SHP77 (cell line): ENCODE measurements around the gene PAGE5.

ENCODE experiments used
- DNase-seq, 2 experiments: peaks; one replicate each; lab custom pipeline; 2025; lab: John Stamatoyannopoulos, UW

The PAGE5 gene, protein sequence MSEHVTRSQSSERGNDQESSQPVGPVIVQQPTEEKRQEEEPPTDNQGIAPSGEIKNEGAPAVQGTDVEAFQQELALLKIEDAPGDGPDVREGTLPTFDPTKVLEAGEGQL

DNA sequence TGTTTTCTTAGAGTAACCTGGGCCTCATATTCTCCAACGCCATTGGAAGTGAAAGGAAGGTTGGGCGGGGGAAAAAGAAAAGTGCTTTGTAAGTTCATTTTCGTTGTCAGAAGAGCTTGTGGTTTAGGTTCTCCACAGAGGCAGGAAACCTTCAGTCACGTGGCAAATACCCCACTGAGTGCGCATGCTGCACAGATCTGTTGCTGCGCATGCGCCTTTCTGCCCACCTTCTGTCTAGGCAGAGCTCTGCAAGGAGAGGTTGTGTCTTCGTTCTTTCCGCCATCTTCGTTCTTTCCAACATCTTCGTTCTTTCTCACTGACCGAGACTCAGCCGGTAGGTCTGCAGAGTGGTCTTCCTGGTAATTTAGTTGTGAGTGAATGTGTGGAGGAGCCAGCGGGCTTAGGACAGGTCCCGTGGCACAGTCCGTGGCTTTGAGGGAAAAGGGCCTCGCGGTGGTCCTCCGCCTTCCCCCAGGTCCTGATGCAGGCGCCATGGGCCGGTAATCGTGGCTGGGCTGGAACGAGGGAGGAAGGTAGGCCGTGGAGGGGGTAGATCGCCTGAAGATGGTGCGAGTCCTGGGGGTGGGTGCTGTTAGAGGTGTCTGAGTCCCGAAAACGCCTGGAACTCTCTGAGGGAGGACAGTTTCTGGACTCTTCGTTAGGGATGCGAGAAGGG is at the start of gene PAGE5:
PAGE5 (plus strand) TSS at position 228 of the 676 bp plus-strand sequence. CDS start 1,037 bp downstream, outside the sequence.
- DNase-seq = no peak

DNA sequence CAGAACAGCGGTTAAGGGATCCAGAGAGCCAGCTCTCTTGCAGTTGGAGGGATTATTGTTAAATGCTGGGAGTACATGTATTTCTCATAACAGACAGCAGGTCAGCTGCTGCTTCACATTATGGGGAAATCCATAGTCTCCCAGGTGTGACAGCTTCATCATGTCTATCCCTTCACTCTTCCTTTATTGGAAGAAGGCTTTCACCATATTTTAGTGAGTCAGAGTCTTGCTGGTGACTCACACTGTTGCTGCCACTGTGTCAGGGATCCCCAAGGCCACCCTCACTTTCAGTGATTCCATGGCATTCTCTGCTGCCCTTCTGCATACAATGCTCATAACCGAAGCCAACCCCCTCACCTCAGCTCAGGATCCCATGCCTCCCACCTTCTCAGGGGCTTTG is 32.9 kb upstream of the PAGE5 start:
- DNase-seq = no peak

DNA sequence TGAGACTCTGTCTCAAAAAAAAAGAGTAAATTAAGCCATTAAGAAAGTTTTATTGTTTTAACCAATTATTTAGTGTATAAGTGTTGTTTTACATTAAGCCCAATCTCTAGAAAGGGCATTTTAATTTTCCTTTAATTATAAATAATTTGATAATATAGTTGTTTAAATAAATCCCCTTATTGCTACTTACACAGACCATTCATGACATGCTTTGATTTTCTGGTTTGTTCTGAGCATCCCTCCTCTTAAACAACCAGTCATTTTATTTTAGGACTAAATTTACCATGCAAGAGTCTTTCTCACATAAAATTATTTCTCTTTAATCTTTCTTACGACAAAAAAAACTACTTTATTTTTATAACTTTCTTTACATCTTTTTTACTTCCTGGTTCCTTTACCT is 23.5 kb upstream of the PAGE5 start:
- no peak for DNase-seq

DNA sequence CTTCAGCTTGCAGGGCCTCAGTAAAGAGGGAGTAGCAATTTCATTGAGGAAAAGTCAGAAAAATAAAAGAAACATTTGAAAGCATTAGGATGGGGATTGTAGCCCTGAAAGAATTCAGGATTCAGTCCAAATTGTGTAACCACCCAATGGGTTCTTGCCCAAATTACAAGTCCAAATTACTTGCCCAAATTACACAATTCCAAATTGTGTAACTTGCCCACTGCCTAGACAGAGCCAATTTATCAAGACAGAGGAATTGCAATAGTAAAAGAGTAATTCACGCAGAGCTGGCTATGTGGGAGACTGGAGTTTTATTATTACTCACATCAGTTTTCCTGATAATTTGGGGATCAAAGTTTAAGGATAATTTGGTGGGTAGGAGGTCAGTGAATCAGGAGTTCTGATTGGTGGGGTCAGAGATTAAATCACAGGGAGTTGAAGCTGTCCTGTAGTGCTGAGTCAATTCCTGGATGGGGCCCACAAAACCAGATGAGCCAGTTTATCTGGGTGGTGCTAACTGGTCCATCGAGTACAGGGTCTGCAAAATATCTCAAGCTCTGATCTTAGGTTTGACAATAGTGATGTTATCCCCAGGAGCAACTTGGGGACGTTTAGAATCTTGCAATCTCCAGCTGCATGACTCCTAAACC is 18.1 kb upstream of the PAGE5 start:
- DNase-seq = no peak

DNA sequence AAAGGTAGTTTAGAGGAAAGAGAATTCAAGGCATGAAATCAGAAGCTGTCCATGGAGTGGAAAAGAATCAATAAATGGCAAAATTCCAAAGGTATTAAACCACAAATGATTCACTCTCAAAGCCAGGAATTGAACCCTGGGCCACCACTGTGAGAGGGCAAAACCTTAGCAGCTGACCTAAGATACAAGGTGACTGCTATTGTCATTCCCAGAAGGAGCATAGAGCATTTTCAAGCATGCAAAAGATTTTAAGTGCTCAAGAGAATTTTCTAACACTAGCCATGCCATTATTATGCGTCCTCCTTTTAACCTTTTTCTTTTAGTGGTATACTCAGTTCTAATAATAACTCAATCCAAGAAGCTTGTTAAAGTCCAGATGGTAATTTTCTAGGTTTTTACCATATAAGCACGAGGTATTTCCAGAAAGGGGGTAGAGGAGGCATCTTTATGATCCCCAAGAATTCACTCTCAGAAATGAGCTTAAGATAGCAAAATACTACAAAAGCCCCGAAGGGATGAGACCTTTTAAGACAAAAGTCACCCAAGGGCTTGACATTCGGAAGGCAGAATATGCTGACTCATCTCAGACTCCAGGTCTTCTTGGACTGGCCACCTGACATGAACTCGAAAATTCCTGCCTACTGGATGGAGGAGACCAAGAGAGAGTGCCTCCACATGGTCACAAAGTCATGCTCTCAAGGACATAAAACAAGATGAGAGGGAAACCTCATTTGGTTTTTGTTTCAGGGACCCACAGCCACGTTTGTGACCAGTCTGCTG is 13.8 kb upstream of the PAGE5 start:
- DNase-seq = no peak

DNA sequence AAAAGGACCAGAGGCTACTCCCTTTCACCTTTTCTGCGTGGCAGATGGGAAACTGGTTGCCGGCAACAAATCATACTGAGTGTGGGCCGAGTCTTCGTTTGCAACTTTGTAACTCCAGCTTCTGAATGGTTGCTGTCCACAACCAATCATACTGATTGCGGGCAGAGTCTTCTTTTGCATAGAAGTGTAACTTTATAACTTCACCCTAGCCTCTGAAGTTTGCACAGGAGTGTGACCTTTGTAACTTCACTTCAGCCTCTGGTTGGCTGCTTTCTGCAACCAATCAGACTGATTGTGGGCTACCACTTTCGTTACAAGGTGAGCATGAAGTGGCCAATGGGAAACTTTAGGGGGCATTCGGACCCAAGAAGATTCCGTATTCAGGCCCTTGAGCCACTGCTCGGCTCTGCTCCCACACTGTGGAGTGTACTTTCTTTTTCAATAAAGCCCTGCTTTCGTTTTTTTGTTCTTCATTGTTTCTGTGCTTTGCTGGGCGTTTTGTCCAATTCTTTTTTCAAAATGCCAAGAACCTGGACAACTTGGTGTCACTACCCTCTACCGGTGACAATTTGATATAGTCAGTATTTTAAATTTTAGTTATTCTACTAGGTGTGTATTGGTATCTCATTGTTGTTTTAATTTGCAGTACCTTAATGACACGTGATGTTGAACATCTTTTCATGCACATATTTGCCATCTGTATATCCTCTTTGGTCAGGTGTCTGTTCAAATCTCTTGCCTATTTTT is 9.0 kb upstream of the PAGE5 start:
- DNase-seq = no peak

DNA sequence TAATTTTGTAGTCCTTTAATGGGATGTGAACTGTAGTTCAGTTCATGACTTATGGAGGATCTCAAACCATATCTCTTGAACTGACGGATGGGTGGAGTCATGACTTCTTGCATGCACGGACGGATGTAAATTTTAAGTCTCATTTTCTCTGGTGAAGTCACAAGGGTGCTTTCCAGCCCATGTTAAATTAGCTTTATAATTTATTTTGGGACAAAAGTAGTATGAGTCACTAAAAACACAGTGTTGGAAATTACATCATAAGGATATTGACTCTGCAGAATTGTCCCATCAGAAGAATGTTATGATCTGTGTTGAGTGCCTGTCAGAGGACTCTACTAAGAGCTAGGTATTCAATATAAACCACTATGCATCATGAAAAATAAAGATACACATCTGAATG is 6.8 kb upstream of the PAGE5 start:
- no peak for DNase-seq

DNA sequence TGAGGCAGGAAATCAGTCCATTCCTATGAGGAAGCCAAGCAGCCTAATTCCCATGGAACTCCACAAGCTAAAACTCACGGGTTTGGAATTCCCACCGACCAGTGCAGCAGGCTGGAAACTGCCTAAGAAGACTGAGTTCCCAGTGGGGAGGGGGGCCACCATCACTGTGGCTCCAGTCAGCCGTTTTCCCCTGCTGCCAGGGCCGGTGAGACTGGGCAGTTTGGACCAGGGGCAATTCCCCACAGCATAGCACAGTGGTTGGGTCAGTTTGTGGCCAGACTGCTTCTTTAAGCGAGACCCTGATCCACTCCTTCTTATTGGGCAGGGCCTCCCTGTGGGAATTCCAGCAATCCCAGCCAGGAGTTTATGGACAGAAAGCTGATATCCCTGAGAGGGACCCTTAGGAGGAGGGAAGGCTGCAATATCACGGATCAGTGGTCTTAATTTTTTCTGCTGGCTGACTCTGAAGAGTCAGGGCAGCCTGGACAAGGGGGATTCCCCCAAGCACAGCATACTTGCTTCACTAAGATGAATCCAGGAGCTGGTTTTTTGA is 20.7 kb downstream of the PAGE5 start:
- DNase-seq = no peak

DNA sequence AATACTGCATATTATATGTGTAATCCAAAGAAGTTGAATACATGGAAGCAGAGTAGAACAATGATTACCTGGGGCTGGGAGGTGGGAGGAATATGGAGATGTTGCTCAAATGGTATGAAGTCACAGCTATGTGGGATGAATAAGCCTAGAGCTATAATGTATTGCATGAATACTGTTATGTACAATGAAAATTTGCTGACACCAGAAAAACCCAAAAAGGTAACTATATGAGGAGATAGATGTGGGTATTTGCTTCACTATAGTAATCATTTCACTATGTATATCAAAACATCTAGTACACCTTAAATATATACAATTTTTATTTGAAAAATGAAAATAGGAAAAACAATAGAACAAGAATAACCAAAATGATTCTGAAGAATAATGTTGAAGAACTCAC is 33.4 kb downstream of the PAGE5 start:
- no peak for DNase-seq

DNA sequence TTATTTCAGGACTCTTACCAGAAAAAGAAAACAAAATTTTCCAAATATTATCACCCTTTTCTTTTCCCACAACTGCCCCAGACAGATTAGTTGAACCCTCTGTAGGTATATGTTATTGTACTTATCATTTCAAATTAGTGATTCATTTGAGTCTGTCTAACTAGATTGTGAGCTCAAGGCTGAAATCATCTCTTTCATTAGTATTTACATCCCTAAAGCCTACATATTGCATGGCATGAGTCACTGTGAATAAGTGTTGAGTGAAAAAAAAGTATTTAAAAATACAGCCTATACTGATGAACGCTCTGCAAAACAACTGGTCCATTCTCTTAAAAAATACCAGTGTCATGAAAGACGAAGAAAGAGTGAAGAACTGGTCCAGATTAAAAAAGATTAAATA is 40.7 kb downstream of the PAGE5 start:
- no peak for DNase-seq

DNA sequence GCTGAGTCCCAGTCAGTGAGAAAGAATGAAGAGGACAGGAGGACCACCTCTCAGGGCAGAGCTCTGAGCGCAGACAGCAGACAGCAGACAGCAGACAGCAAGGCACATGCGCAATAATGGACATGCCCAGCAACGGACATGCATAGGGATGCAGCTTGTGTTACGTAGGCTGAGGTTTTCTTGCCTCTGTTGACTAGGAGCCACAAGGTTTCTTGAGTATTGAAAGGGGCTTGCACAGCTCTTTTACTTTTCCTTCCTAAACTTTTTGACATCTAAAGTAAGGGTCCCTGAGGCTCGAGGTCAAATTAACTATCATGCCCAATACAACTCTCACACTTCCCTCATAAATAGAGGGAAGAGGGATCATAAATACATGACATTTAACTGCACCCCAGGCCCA is 44.7 kb downstream of the PAGE5 start, which contains the start of gene PAGE3:
PAGE3 (minus strand) TSS at position 101 of the 400 bp plus-strand sequence. CDS start 1,013 bp downstream, outside the sequence.
- DNase-seq = no peak
